ENCODE measurements around the gene FOXJ3.

The FOXJ3 gene

DNA sequence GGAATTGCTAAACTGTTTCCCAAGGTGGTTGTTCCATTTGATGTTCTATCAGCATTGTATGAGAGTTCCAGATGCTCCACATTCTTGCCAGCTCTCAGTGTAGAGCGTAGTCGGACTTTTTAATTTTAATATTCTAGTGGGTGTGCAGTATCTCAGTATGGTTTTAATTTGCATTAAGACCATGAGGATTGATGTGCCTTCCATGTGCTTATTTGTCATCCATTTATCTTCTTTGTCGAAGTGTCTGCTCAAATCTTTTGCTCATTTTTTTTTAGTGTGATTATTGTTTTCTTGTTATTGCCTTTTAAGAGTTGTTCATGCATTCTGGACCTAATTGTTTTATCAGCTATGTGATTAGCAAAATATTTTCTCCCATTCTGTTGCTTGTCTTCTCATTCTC, 195.6 kb downstream of the FOXJ3 start:
- DNase-seq, result no peak

DNA sequence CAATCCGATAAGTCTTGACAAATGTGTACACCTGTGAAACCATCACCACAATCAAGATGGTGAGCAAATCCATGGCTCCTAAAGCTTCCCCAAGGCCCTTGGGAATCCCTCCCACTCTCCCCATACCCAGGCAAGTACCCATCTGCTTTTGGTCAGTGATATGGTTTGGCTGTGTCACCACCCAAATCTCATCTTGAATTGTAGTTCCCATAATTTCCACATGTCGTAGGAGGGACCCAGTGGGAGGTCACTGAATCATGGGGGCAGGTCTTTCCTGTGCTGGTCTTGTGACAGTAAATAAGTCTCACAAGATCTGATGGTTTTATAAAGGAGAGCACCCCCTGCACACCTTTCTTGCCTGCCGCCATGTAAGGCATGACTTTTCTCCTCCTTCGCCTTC, 196.4 kb downstream of the FOXJ3 start:
- DNase-seq, result no peak

DNA sequence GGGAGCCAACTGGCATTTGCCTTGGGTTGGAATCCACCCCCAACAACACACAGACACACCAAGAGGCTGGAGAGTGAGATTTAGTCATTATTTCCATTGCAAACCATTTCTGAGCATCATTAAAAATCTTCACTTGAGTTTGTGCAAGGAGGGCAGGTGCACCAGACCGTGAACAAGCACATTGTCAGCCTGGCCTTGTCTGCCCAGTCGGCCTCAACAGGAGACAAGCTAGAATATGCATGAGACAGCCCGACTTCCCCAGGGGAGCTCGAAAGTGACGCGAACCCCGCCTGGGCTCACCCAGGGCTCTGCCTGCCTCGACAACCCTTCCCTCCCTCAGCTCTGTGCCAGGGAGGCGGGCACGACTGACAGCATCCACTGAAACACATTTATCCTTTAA, 197.3 kb downstream of the FOXJ3 start:
- DNase-seq, result no peak

DNA sequence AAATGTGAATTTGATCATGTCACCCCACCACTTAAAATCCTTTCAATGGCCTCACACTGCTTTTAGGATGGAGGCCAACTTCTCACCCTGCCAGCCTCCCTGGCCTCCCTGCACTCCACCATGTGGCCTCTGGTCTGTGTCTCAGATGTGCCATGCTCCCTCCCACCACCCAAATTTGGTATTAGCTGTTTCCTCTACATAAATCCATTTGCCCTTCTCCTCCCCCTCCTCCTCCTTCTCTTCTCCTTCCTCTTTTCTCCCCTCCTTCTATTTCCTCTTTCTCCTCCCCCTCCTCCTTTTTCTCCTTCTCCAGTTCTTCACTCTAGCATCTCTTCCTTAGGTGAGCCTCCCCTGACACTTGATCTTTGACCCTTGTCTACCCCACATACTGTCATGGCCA, 198.6 kb downstream of the FOXJ3 start:
- DNase-seq, result no peak

DNA sequence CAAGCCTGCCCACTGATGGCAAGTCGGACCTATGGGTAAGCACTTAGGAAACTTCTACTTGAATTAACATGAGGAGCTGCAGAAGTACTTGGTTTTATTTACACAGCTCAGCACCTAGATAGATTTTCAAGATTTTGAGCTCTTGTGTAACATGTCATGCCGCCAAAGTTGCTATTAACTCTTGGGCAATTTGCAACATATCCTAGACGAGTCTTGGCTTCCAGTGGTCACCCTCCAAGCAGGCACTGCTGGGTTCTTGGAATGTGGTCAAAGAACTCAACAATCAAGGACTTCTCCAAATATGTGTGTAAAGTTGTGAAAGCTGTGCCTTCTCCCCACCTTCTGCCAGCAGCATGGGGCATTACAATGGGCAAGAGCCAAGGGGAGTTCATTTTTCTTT, 199.6 kb downstream of the FOXJ3 start:
- no peak for DNase-seq

DNA sequence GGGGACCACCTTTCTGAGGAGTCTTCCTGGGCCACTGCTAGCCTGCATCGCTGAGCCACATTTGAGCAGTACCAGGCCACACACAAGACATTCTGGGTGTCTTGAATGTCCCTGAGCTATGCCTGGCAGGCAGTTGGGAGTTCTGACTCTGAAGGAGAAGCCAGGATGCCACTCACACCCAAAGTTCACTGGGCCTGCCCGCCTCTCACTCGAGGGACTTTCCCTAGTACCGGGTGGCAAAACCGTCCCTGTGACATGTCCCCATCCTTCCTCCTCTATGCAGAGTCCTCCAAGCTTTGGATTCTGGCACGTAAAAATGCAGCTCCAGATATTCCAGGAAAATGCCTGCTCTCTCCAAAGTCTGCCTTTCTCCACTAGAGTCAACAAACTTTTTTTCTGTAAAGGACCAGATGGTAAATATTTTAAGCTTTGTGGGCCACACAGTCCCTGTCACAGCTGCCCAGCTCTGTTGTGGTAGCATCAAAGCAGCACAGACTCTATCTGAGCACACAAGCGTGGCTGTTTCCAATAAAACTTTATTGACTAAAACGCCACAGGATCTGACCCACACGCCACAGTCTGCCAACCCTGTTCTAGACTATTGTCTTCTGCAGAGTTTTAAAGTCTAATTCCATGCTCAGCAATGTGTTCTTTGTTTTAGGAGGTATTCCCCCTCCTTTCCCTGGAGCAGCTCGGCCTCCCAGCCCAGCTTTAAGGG, 201.1 kb downstream of the FOXJ3 start:
- DNase-seq, result no peak

DNA sequence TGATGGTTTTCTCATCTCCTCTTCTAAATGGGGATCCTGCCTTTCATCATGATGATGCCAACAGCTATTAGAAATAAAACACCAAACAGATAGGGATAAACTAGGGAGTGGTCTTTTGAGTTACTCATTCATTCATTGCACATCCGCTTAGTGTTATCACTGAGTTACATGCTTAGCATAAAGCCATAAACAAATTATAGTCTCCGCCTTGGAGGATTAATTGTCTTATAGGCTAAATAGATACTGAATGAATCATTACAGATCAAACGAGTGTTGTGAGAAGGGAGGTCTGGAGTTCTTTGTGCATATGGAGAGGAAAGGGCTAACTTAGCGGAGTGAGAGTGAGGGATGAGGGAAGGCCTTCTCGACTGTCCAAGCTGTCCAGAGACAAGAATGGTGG, 201.6 kb downstream of the FOXJ3 start:
- DNase-seq, result no peak

DNA sequence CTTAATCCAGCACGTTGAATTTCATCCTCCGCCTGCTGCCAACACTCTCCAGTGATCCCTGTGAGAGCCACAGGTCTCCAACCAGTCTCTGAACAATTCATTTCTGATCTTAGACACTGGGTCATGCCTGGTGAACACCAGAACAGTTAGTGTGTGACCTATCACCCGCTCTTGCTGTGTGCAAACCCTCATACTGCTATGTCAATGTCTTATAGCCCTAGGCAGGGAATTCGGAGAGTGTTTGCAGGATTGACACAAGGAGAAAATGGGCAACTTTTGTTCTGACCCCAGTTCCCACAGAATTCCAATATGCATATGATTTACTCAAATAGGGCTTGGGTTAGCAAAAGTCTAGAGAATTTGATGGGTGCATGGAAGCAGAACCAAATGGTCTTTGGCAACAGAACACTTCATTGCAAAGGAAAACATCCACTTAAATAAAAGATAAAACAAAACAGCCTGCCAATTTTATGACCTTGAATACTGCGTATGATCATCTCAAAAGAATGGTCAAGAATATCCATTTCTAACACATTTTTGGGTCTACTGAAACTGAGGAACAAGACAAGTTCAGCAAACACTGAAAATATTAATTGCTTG, 204.9 kb downstream of the FOXJ3 start:
- no peak for DNase-seq

DNA sequence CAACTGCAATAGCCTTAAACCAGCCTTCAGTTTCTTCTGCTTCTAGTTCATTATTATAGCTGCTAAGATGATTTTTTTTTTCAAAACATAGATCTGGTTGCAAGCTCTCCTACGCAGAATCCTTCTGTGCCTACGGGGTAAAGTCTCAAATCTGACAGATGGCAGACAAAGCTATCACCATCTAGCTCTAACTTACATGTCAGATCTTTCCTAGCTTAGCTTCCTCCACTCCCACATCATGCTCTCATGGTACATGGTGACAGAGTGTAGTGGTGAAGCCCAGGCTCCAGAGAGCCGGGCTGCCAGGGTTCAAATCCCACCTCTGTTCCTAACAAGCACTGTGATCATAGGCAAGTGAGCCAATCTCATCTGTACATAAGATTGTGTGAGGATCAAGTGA, 206.1 kb downstream of the FOXJ3 start:
- no peak for DNase-seq

DNA sequence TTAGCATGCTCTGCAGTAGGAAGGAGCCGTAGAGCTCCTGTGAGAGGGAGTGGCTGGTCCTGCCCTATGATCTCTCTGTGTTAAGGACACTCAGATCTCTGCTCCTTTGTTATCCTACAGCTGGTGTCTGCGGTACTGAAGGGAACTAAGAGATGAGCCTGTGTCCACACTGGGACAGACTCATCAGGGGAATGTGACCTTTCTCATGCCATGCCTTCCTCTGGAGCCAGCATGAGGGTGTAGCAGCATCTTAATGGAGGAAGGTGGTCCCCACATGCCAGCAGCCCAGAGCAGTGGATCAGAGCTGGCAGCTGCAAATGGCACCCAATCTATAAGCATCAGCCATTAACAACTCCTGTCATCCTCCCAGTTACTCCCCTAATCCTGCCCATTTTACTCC, 206.5 kb downstream of the FOXJ3 start:
- no peak for DNase-seq

DNA sequence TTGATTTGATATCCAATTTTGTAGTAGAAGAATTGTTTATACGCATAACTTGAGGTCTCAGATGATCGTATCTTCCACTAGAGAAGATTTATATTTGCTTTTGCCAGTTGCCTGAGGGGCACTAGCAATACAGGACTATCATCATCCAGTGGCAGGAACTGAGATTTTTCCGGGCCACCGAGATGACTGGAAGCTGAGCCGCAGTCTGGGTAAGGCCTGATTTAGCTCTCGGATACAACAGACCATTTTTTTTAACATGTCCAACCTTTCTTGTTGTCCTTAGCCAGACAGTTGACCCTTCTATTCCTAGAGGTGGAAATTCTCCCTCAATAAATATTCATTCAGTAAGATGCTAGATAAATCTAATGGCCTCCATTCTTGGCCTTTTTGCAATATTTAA, 207.3 kb downstream of the FOXJ3 start:
- no peak for DNase-seq

Measured in cerebellar nuclear complex (tissue), 1 donor.